ENCODE data around the gene FRG2.
"Not testable (repeated sequence)": the region's sequence is repeated elsewhere in the genome, so short reads cannot be mapped to it uniquely, and the experiment has no call there.

DNA sequence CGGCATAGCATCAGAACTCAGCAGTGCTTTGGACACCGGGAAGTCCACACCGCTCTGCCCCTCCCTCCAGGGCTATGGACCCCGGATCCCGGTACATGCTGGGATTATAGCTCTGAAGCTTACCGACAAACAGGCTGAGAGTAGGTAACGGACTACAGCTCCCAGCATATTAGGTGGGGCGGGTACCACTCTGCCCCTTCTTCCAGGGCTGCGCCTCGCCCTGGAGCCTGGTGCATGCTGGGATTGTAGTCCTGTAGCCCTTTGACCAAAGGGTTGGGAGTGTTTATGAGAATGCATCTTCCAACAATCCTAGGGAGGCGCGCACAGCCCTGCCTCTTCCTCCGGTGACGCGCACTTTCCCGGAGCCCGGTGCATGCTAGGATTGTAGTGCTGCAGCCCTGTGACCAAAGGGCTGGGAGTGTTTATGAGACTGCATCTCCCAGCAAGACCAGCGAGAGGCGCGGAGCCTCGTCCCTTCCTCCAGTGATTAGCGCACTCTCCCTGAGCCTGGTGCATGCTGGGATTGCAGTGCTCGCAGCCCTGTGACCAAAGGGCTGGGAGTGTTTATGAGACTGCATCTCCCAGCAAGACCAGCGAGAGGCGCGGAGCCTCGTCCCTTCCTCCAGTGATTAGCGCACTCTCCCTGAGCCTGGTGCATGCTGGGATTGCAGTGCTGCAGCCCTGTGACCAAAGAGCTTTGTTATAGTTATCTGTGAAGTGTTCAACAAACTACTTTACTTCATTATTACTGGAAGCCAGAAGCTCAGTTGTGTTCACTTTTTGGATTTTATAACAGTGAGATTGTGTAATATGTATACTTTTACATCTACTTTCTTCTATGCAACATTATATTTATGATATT is 22.6 kb upstream of the FRG2 start:
- TF ChIP-seq, protein P1, sequence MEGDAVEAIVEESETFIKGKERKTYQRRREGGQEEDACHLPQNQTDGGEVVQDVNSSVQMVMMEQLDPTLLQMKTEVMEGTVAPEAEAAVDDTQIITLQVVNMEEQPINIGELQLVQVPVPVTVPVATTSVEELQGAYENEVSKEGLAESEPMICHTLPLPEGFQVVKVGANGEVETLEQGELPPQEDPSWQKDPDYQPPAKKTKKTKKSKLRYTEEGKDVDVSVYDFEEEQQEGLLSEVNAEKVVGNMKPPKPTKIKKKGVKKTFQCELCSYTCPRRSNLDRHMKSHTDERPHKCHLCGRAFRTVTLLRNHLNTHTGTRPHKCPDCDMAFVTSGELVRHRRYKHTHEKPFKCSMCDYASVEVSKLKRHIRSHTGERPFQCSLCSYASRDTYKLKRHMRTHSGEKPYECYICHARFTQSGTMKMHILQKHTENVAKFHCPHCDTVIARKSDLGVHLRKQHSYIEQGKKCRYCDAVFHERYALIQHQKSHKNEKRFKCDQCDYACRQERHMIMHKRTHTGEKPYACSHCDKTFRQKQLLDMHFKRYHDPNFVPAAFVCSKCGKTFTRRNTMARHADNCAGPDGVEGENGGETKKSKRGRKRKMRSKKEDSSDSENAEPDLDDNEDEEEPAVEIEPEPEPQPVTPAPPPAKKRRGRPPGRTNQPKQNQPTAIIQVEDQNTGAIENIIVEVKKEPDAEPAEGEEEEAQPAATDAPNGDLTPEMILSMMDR (IDR thresholded peaks at IDR 0.05) = not testable (repeated sequence)
- TF ChIP-seq ZFX (IDR thresholded peaks at IDR 0.05; ENCODE audit: borderline replicate concordance) = not testable (repeated sequence)
